WTC11 (cell line): Measurements from ENCODE around the gene OXT. TPM values are rescaled to one million over a fixed set of nuclear protein-coding genes. Genes with fewer than 3 reads are reported as not detected.

Experiments
- ATAC-seq: fragments of 200-7000 bp; cut with Tn5 transposase; 2 replicates; pipeline ENCODE4 v1.10.0; 2021; ENCODE audit warnings: mild to moderate bottlenecking, moderate library complexity
- CTCF ChIA-PET: fragments of 300-600 bp; sonication (Branson Sonifier 250); formaldehyde crosslinking; loops from one replicate; lab custom pipeline; 2021; ENCODE audit warnings: antibody characterized with exemption; lab: Charles Lee
- POLR2A ChIA-PET: fragments of 350-600 bp; sonication (Branson Sonifier 250); formaldehyde crosslinking; loops from one replicate; lab custom pipeline; 2021; ENCODE audit warnings: antibody characterized with exemption; lab: Charles Lee
- DNase-seq: peaks from one replicate; pipeline ENCODE4 v3.0.0; 2021; ENCODE audit warnings: low spot score
- H3K27ac Mint-ChIP-seq: 2 replicates; pipeline ENCODE4 v1.8.0; 2021; ENCODE audit warnings: mixed read lengths
- H3K27me3 Mint-ChIP-seq: 2 replicates; pipeline ENCODE4 v1.8.0; 2021; ENCODE audit warnings: low read depth, mild to moderate bottlenecking, moderate library complexity, mixed read lengths
- H3K36me3 Mint-ChIP-seq: 2 replicates; pipeline ENCODE4 v1.8.0; 2021; ENCODE audit warnings: mixed read lengths
- H3K4me1 Mint-ChIP-seq: 2 replicates; pipeline ENCODE4 v1.8.0; 2022; ENCODE audit warnings: mixed read lengths
- H3K4me3 Mint-ChIP-seq: 2 replicates; pipeline ENCODE4 v1.8.0; 2021; ENCODE audit warnings: mild to moderate bottlenecking, moderate library complexity, mixed read lengths
- H3K9me3 Mint-ChIP-seq: 2 replicates; pipeline ENCODE4 v1.8.0; 2021; ENCODE audit warnings: mixed read lengths
- ESRRA ChIP-seq: sonication (generic); formaldehyde crosslinking; IDR thresholded peaks from 2 replicates; pipeline ENCODE4 v1.8.1; 2022; ENCODE audit warnings: mild to moderate bottlenecking, missing genetic modification reagents, borderline replicate concordance
- GABPB1 ChIP-seq: sonication (generic); formaldehyde crosslinking; IDR thresholded peaks from 2 replicates; pipeline ENCODE4 v1.8.1; 2023; ENCODE audit warnings: mild to moderate bottlenecking, missing genetic modification reagents
- GRHL2 ChIP-seq: fragments of 250-450 bp; sonication (Bioruptor Pico); IDR thresholded peaks from 2 replicates; pipeline ENCODE4 v1.8.0; 2022; ENCODE audit warnings: mild to moderate bottlenecking, moderate library complexity; ENCODE audit not compliant: insufficient replicate concordance, severe bottlenecking
- PRRX2 ChIP-seq: fragments of 250-450 bp; sonication (Bioruptor Pico); IDR thresholded peaks from 2 replicates; pipeline ENCODE4 v1.8.0; 2021; ENCODE audit warnings: mild to moderate bottlenecking
- SMAD4 ChIP-seq: sonication (generic); formaldehyde crosslinking; IDR thresholded peaks from 2 replicates; pipeline ENCODE4 v1.8.0; 2022; ENCODE audit warnings: mild to moderate bottlenecking, missing genetic modification reagents
- ZNF121 ChIP-seq: sonication (generic); formaldehyde crosslinking; IDR thresholded peaks from 2 replicates; pipeline ENCODE4 v1.8.0; 2023; ENCODE audit warnings: missing genetic modification reagents
- total RNA-seq: library from RNA; stranded (reverse); gene quantifications from 3 replicates; pipeline ENCODE4 v1.2.3, GENCODE V29; 2021
- TF ChIP-seq, protein P1 (sequence below): sonication (generic); formaldehyde crosslinking; IDR thresholded peaks from 2 replicates; pipeline ENCODE4 v1.8.0; 2023; ENCODE audit warnings: missing genetic modification reagents
- TF ChIP-seq, protein P2 (sequence below): sonication (generic); formaldehyde crosslinking; conservative IDR thresholded peaks from 2 replicates; pipeline ENCODE4 v1.8.1; 2022; ENCODE audit warnings: mild to moderate bottlenecking, missing genetic modification reagents
- TF ChIP-seq, protein P3 (sequence below): sonication (generic); formaldehyde crosslinking; IDR thresholded peaks from 2 replicates; pipeline ENCODE4 v1.8.0; 2022; ENCODE audit warnings: mild to moderate bottlenecking, missing genetic modification reagents
- TF ChIP-seq, protein P4 (sequence below): sonication (generic); formaldehyde crosslinking; IDR thresholded peaks from 2 replicates; pipeline ENCODE4 v1.8.1; 2023; ENCODE audit warnings: mild to moderate bottlenecking, moderate library complexity, missing genetic modification reagents
- TF ChIP-seq, protein P5 (sequence below): sonication (generic); formaldehyde crosslinking; IDR thresholded peaks from 2 replicates; pipeline ENCODE4 v1.8.0; 2022; ENCODE audit warnings: missing genetic modification reagents

OXT gene
- total RNA-seq, 1 experiment from 2014 or later = not detected

DNA sequence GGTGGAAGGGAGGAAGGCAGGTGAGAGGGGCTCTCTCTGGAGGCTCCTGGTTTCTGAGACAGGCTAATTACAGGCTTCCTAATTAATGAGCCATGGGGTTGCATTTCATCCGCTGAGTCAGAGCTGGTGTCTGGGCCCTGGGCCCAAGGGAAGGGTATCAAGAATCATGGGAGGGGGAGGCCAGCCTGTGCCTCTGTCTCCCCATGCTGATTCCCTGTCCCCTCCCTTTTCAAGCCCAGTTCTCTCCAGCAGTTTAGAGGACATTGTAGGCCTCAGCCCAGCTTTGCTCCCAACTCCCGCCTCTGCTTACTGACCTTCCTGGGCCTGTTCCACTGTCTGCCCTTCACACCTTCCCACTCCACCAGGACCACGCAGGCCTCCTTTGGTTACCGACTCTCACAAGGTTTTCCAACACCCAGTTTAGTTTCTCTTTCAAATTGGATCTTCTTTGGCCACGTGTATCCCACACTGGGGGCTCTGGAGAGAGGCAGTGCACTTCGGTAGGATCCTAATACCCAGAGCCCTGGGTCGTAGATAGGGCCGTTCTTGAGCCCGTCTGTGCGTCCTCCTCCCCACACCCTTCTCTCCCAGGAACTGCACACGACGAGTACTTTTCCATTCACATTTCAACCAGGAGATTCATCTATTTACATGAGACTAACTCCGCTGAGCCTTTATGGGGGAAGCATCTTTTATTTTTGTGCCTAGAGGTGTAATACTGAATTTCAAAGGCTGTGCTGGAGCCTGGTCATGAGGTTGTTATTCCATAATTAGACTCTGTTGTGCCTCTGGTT is 31.4 kb downstream of the OXT start (continued):
- TF ChIP-seq SMAD4 (CRISPR knock-in tag) = no peak
- TF ChIP-seq GABPB1 (CRISPR knock-in tag) = no peak
- TF ChIP-seq, all 79 proteins: peak for 0

DNA sequence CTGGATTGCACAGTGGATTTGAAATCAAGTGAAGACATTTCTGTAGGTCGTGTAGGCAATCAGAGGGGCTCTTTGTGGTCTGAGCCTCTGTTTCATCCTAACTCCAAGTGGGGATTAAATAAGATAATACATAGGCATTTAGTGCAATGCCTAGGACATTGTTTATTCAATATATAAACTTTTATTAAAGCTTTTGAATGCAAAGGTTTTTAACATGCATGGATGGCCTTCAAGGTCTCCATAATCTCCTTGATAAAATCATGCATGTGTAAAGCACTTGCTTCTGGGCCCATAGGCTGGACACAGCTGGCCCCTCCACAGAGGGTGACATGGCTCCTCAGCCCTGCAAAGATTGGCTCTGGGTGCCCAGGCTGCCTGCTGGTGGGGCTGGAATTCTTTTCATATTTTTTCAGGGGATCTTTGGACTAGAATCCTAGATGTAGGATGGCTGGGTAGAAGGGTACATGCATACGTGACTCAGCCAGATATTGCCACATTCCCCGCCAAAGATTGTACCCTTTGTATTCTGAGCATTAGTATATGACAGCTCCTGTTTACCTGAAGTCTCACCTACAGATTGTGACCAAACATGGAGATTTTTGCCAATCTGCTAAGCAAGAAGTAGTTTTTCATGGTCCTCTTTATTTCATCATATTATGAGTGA is 32.1 kb downstream of the OXT start:
- TF ChIP-seq, protein P1, sequence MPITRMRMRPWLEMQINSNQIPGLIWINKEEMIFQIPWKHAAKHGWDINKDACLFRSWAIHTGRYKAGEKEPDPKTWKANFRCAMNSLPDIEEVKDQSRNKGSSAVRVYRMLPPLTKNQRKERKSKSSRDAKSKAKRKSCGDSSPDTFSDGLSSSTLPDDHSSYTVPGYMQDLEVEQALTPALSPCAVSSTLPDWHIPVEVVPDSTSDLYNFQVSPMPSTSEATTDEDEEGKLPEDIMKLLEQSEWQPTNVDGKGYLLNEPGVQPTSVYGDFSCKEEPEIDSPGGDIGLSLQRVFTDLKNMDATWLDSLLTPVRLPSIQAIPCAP (CRISPR knock-in tag) = no peak
- TF ChIP-seq GABPB1 (CRISPR knock-in tag) = peak; percentile 69; the same call in 1 of the 2 replicates
- H3K4me3 Mint-ChIP-seq = no peak overlapping the region
- no peaks in the 10 kb centered on the region for H3K9me3 Mint-ChIP-seq
- H3K4me1 Mint-ChIP-seq = peaks cover 9% of the 10 kb centered on the region; the same call in 1 of the 2 replicates
- DNase-seq = no peak
- no peaks in the 10 kb centered on the region for H3K27me3 Mint-ChIP-seq
- H3K27ac Mint-ChIP-seq = no peak overlapping the region
- no peaks in the 10 kb centered on the region for H3K36me3 Mint-ChIP-seq
- no peak for ATAC-seq
- ChIA-PET POLR2A (no interaction called here), CTCF (interaction anchor here (0.6 to 1.4 kb wide), 4 partner anchors 9 to 31 kb away, joined by 3 to 16 read pairs (median 4); no protein-coding TSS in a partner anchor)

DNA sequence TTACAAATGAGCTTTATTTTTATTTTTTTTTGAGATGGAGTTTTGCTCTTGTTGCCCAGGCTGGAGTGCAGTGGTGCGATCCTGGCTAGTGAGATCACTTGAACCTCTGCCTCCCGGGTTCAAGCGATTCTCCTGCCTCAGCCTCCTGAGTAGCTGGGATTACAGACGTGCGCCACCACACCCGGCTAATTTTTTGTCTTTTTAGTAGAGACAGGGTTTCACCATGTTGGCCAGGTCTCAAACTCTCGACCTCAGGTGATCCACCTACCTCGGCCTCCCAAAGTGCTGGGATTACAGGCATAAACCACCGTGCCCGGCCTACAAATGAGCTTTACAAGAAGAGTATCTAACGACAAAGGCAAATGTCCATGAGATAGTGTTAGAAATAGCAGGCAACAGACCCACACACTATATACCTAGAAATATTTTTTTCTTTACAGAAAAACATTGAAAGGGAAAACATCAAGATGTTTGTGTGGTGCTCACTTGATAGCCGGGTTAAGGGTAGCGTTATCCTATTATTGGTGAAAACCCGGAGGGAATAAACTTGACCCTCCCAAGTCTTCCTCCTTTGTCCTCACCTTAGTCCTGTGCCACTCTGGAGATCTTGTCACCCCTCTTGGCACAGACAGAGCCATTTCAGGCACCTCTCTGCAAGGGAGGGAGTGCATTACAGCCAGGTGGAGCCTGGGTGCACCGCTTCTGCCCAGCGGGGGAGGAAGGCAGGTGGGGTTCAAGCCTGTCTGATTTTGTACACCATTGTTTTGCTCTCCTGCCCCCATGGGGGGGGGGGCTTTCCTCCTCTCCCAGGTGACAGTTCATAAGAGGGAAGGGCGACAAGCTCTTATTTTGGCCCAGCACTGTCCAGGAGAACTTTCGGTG is 34.1 kb downstream of the OXT start:
- TF ChIP-seq, protein P2, sequence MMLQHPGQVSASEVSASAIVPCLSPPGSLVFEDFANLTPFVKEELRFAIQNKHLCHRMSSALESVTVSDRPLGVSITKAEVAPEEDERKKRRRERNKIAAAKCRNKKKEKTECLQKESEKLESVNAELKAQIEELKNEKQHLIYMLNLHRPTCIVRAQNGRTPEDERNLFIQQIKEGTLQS (CRISPR knock-in tag) = no peak
- TF ChIP-seq, protein P3, sequence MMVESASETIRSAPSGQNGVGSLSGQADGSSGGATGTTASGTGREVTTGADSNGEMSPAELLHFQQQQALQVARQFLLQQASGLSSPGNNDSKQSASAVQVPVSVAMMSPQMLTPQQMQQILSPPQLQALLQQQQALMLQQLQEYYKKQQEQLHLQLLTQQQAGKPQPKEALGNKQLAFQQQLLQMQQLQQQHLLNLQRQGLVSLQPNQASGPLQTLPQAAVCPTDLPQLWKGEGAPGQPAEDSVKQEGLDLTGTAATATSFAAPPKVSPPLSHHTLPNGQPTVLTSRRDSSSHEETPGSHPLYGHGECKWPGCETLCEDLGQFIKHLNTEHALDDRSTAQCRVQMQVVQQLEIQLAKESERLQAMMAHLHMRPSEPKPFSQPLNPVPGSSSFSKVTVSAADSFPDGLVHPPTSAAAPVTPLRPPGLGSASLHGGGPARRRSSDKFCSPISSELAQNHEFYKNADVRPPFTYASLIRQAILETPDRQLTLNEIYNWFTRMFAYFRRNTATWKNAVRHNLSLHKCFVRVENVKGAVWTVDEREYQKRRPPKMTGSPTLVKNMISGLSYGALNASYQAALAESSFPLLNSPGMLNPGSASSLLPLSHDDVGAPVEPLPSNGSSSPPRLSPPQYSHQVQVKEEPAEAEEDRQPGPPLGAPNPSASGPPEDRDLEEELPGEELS (CRISPR knock-in tag) = no peak
- TF ChIP-seq, protein P4, sequence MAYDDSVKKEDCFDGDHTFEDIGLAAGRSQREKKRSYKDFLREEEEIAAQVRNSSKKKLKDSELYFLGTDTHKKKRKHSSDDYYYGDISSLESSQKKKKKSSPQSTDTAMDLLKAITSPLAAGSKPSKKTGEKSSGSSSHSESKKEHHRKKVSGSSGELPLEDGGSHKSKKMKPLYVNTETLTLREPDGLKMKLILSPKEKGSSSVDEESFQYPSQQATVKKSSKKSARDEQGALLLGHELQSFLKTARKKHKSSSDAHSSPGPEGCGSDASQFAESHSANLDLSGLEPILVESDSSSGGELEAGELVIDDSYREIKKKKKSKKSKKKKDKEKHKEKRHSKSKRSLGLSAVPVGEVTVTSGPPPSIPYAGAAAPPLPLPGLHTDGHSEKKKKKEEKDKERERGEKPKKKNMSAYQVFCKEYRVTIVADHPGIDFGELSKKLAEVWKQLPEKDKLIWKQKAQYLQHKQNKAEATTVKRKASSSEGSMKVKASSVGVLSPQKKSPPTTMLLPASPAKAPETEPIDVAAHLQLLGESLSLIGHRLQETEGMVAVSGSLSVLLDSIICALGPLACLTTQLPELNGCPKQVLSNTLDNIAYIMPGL (CRISPR knock-in tag) = no peak
- TF ChIP-seq PRRX2 (CRISPR knock-in tag) (no peak), ESRRA (no peak), ZNF121 (CRISPR knock-in tag) (no peak)
- no peaks in the 10 kb centered on the region for H3K27me3 Mint-ChIP-seq
- peaks cover 9% of the 10 kb centered on the region; the same call in 1 of the 2 replicates for H3K4me1 Mint-ChIP-seq
- DNase-seq (no peak), ATAC-seq (no peak)
- no peaks in the 10 kb centered on the region for H3K9me3 Mint-ChIP-seq
- no peaks in the 10 kb centered on the region for H3K36me3 Mint-ChIP-seq
- POLR2A ChIA-PET = no interaction called here
- CTCF ChIA-PET = interaction anchor here (1.0 to 1.7 kb wide), 2 partner anchors 9 to 13 kb away, joined by 3 to 5 read pairs; no protein-coding TSS in a partner anchor
- H3K27ac Mint-ChIP-seq = no peak overlapping the region
- no peak overlapping the region for H3K4me3 Mint-ChIP-seq

DNA sequence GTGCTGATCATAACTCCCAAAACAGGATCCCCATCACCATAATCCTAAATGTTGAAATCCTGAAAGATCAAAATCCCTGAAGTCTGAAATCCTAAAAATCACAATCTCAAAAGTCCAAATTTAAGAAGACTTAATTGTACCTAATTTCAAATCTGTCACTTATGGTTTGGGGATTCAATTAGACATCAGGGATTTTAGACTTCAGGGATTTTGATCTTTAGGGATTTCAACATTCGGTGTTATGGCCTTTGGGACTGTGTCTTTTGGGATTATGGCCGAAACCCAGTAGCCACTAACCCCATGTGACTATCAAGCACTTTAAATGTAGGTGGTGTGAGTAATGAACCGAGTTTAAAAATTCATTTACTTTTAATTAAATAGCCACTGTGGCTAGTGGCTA is 34.8 kb downstream of the OXT start:
- Mint-ChIP-seq H3K4me3 (no peak overlapping the region), H3K36me3 (no peaks in the 10 kb centered on the region), H3K9me3 (no peaks in the 10 kb centered on the region), H3K4me1 (peaks cover 9% of the 10 kb centered on the region; the same call in 1 of the 2 replicates), H3K27me3 (no peaks in the 10 kb centered on the region), H3K27ac (no peak overlapping the region)
- ChIA-PET POLR2A (interaction anchor here (0.6 kb wide), 1 partner anchor 203 kb away, joined by 5 read pairs; no protein-coding TSS in a partner anchor), CTCF (interaction anchor here (1.7 to 2.0 kb wide), 2 partner anchors 10 to 37 kb away, joined by 5 to 7 read pairs; no protein-coding TSS in a partner anchor)
- DNase-seq (no peak), ATAC-seq (no peak)
- no peak for TF ChIP-seq GRHL2 (CRISPR knock-in tag)
- TF ChIP-seq, protein P1 (CRISPR knock-in tag) = no peak
- TF ChIP-seq, protein P2 (CRISPR knock-in tag) = no peak
- TF ChIP-seq, protein P5, sequence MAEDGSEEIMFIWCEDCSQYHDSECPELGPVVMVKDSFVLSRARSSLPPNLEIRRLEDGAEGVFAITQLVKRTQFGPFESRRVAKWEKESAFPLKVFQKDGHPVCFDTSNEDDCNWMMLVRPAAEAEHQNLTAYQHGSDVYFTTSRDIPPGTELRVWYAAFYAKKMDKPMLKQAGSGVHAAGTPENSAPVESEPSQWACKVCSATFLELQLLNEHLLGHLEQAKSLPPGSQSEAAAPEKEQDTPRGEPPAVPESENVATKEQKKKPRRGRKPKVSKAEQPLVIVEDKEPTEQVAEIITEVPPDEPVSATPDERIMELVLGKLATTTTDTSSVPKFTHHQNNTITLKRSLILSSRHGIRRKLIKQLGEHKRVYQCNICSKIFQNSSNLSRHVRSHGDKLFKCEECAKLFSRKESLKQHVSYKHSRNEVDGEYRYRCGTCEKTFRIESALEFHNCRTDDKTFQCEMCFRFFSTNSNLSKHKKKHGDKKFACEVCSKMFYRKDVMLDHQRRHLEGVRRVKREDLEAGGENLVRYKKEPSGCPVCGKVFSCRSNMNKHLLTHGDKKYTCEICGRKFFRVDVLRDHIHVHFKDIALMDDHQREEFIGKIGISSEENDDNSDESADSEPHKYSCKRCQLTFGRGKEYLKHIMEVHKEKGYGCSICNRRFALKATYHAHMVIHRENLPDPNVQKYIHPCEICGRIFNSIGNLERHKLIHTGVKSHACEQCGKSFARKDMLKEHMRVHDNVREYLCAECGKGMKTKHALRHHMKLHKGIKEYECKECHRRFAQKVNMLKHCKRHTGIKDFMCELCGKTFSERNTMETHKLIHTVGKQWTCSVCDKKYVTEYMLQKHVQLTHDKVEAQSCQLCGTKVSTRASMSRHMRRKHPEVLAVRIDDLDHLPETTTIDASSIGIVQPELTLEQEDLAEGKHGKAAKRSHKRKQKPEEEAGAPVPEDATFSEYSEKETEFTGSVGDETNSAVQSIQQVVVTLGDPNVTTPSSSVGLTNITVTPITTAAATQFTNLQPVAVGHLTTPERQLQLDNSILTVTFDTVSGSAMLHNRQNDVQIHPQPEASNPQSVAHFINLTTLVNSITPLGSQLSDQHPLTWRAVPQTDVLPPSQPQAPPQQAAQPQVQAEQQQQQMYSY (CRISPR knock-in tag) = no peak
